SK-N-SH (cell line): Measurements from ENCODE around the gene PDHX.

Experiments used
- CHD2 ChIP-seq: fragments of 150-350 bp; IDR thresholded peaks from 2 replicates; pipeline ENCODE4 v1.6.1; 2018; ENCODE audit warnings: low read length; ENCODE audit not compliant: partially characterized antibody
- CTCF ChIP-seq: fragments of 200-600 bp; sonication (generic); IDR thresholded peaks from 2 replicates; pipeline ENCODE4 v1.6.1; 2017; ENCODE audit warnings: antibody characterized with exemption, mild to moderate bottlenecking, moderate library complexity
- ELF1 ChIP-seq: IDR thresholded peaks from 2 replicates; pipeline ENCODE4 v1.4.0; 2012
- JUND ChIP-seq: IDR thresholded peaks from 2 replicates; pipeline ENCODE4 v1.4.0; 2012
- RCOR1 ChIP-seq: fragments of 150-350 bp; IDR thresholded peaks from 2 replicates; pipeline ENCODE4 v1.6.1; 2017; ENCODE audit warnings: antibody characterized with exemption, low read length
- SIN3A ChIP-seq: IDR thresholded peaks from 2 replicates; pipeline ENCODE4 v1.6.1; 2012; ENCODE audit warnings: low read depth, mild to moderate bottlenecking, low read length, moderate library complexity, borderline replicate concordance
- USF1 ChIP-seq: IDR thresholded peaks from 2 replicates; pipeline ENCODE4 v1.4.0; 2012; ENCODE audit warnings: low read depth, borderline replicate concordance
- YY1 ChIP-seq: IDR thresholded peaks from 2 replicates; pipeline ENCODE4 v1.4.0; 2012; ENCODE audit warnings: low read depth, mild to moderate bottlenecking

GRCh38 chr11:35010654-35011053 lies 94.2 kb downstream of the PDHX start:
- TF ChIP-seq CHD2 (no peak), CTCF (no peak), RCOR1 (no peak), YY1 (no peak), SIN3A (no peak), JUND (no peak), ELF1 (no peak), USF1 (no peak)
